ENCODE results near the gene XYLT2.

DNA sequence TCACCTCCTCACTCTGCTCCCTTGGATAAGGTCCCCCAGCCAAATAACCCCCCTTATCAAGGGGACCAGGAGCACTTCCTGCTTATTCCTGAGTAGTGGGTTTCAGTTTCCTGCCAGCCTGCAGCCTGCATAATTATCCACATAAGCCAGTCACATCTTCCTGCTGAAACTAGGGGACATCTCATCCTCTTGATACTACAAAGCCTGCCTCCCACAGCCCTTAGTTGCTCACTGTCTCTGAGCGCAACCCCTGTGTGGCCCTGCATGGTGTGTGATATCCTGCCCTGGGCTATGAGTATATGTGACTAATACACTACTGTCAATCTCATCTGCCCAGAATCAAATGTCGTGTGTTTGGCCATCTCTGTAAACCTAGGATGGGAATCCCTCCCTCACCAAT is 8.0 kb upstream of the XYLT2 start:
- TF ChIP-seq, protein P1, sequence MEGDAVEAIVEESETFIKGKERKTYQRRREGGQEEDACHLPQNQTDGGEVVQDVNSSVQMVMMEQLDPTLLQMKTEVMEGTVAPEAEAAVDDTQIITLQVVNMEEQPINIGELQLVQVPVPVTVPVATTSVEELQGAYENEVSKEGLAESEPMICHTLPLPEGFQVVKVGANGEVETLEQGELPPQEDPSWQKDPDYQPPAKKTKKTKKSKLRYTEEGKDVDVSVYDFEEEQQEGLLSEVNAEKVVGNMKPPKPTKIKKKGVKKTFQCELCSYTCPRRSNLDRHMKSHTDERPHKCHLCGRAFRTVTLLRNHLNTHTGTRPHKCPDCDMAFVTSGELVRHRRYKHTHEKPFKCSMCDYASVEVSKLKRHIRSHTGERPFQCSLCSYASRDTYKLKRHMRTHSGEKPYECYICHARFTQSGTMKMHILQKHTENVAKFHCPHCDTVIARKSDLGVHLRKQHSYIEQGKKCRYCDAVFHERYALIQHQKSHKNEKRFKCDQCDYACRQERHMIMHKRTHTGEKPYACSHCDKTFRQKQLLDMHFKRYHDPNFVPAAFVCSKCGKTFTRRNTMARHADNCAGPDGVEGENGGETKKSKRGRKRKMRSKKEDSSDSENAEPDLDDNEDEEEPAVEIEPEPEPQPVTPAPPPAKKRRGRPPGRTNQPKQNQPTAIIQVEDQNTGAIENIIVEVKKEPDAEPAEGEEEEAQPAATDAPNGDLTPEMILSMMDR (conservative IDR thresholded peaks at IDR 0.05 in 1 of 2, IDR thresholded peaks at IDR 0.05 in 1 of 2; ENCODE audit: extremely low read depth in 1 of 2, insufficient read depth in 1 of 2, low read depth in 1 of 2, low read length in 2 of 2), result no peak
- TF ChIP-seq EZH2 (IDR thresholded peaks at IDR 0.05; ENCODE audit: borderline replicate concordance, low read length), result no peak
